ENCODE measurements around the gene SORT1.
"Not testable (repeated sequence)": the region's sequence is repeated elsewhere in the genome, so short reads cannot be mapped to it uniquely, and the experiment has no call there.

Gene SORT1

GRCh38 chr1:109396871-109397580 lies 692 bp downstream of the SORT1 start:
- DNase-seq, result no peak

GRCh38 chr1:109396513-109396839 lies 1.2 kb downstream of the SORT1 start:
- DNase-seq, result no peak

- DNase-seq, result no peak
These were observed 1.9 kb downstream of the SORT1 start for GRCh38 chr1:109395602-109396512.

- DNase-seq, result not testable (repeated sequence)
These were observed 2.5 kb downstream of the SORT1 start for GRCh38 chr1:109395282-109395599.

- no peak for DNase-seq
These were observed 3.0 kb downstream of the SORT1 start for GRCh38 chr1:109394591-109395281.

- DNase-seq, result no peak
These were observed 4.0 kb downstream of the SORT1 start for GRCh38 chr1:109393617-109394233.

- DNase-seq, result no peak
These were observed 4.7 kb downstream of the SORT1 start for GRCh38 chr1:109392788-109393616.

- DNase-seq, result no peak
These were observed 5.5 kb downstream of the SORT1 start for GRCh38 chr1:109392037-109392787.

GRCh38 chr1:109391626-109392025 lies 6.1 kb downstream of the SORT1 start:
- no peak for DNase-seq

GRCh38 chr1:109391157-109391556 lies 6.6 kb downstream of the SORT1 start:
- DNase-seq, result no peak

GRCh38 chr1:109389638-109390341 lies 7.9 kb downstream of the SORT1 start:
- DNase-seq, result no peak

- DNase-seq, result no peak
These were observed 8.7 kb downstream of the SORT1 start for GRCh38 chr1:109388884-109389637.

- no peak for DNase-seq
These were observed 9.5 kb downstream of the SORT1 start for GRCh38 chr1:109388208-109388711.

GRCh38 chr1:109386054-109386717 lies 11.5 kb downstream of the SORT1 start:
- no peak for DNase-seq

GRCh38 chr1:109385417-109385816 lies 12.3 kb downstream of the SORT1 start:
- DNase-seq, result no peak

GRCh38 chr1:109383854-109384253 lies 13.9 kb downstream of the SORT1 start:
- no peak for DNase-seq

GRCh38 chr1:109383087-109383779 lies 14.5 kb downstream of the SORT1 start:
- DNase-seq, result no peak

- DNase-seq, result no peak
These were observed 16.1 kb downstream of the SORT1 start for GRCh38 chr1:109381573-109381972.

- DNase-seq, result no peak
These were observed 17.8 kb downstream of the SORT1 start for GRCh38 chr1:109379907-109380306.
